Measurements from ENCODE around the gene HAL.

The HAL gene, protein sequence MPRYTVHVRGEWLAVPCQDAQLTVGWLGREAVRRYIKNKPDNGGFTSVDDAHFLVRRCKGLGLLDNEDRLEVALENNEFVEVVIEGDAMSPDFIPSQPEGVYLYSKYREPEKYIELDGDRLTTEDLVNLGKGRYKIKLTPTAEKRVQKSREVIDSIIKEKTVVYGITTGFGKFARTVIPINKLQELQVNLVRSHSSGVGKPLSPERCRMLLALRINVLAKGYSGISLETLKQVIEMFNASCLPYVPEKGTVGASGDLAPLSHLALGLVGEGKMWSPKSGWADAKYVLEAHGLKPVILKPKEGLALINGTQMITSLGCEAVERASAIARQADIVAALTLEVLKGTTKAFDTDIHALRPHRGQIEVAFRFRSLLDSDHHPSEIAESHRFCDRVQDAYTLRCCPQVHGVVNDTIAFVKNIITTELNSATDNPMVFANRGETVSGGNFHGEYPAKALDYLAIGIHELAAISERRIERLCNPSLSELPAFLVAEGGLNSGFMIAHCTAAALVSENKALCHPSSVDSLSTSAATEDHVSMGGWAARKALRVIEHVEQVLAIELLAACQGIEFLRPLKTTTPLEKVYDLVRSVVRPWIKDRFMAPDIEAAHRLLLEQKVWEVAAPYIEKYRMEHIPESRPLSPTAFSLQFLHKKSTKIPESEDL

GRCh38 chr12:95996034-95996658, at the start of gene HAL:
Gene HAL (minus strand): TSS chr12:95996344. CDS start chr12:95995910, 434 bp downstream.
- no peak for DNase-seq

DNA sequence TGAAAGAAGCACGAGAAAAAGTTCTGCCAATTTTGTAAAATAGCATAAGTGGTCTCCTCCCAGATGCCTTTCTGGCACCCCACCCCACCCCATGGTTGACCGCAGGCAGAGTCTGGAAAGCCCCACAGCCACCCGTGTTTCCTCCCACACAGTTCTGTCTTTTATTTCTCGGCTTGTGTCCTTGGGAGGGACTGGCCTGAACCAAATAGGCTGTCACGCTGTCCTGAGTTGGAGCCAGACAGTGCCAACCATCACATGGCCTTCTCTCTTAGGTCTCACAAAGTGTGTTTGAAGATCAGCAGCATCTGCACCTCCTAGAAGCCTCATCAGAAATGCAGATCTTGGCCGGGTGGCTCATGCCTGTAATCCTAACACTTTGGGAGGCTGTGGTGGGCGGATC, 49.4 kb upstream of the HAL start:
- no peak for DNase-seq

GRCh38 chr12:96044943-96045290, 48.8 kb upstream of the HAL start:
- no peak for DNase-seq

DNA sequence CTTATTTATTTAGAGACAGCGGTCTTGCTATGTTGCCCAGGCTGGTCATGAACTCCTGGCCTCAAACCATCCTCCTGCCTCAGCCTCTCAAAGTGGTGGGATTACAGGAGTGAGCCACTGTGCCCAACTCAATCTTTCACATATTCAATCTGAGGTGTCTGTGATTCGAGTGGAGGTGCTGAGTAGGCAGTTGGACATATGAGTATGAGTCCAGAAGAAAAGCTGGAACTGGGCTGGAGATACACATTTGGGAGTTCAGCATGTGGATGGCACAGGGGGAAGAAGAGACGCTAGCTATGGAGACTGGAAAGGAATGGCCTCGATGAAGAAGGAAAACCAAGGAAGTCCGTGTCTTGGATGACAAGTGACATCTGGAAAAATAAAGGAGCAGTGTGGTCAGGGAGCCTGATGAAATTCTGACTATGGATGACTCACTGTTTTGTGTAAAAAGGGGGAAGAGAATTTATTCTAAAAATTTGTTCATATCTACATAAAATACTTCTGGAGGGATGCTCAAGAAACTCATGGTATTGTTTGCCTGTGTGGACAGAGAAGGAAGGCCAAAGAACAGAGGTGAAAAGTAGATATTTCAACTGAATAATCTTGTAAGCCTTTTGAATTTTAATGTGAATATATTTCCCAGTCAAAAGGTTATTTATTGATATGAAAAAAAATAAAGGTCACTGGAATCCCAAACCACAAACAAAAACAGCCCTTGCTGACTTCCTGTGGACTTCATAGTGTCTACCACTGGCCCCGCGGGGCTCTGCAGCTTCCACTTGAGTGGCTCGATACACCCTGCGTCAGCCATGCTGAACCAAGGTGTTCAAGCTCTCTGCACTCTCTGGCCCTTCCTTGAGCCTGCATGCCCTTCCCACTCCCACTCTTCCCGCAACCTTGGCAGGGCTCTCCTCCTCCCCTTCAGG, 48.1 kb upstream of the HAL start:
- no peak for DNase-seq

DNA sequence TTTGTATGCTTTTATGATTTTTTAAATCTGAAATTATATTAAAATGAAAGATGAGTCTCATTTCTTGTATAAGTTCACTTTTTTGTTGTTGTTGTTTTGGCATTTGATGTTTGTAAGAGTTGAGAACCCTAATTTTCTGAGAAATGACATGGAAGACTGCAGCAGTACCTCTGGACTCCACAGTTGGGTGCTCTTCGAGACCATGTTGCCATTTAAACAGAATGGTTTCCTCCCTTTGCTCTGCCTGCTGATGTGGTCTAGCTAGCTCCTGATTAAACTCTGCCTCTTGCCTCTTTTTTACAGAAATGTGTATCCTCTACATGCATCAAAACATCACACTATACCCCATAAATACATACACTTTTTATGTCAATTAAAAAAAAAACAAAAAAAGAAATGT, 45.0 kb upstream of the HAL start:
- no peak for DNase-seq

DNA sequence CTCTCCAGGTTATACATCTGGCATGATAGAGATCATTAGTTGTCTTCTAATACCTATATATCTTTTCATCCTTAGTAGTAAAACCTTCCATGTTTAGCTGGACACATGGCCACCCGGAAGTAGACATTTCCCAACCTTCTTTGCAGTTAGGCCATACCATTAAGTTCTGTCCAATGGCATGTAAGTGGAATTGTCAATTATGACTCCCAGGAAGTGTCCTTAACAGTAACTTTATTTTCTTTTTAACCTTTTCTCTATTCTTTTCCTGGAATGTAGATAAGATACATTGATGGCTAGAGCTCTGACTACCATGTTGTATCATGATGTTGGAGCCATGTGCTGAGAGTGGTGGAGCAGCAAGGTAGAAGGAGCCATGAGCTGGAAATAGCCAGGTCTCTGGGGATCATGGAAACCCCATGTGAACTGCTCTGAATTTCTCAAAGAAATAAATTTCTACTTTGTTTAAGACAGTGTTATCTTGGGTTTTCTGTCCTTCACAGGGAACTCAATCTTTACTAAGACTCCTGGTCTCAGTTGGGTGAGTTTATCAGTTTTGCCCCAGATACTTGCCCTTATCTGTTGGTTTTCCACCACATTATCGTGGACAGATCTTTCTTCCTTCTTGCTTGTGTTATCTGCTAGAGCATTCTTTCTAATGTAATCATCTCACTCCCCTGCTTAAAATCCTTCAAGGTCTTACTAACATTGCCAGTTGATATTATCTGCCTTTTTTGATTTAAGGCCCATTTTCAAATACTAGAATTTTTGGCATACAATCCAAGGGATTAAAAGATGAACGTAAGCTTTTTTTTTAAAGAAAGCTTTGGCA, 44.4 kb upstream of the HAL start:
- DNase-seq: no peak

DNA sequence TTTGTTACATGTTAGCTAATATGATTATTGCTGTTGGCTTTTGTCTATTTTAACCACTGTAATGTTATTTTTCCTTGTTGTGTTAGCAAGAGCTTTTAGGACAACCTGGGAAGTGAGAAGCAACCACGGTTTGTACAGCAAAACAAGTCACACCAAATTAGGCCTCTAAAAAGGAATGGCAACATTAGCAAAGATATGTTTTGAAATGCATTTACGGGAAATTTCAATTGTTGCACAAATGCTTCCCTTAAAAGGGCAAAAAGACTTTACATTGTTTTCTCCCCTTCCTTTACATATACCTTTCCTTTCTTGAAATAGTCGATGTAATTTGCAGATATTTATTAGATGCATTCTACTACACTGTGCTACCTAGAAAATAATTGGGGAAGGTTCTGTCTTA, 43.4 kb upstream of the HAL start:
- DNase-seq: no peak

DNA sequence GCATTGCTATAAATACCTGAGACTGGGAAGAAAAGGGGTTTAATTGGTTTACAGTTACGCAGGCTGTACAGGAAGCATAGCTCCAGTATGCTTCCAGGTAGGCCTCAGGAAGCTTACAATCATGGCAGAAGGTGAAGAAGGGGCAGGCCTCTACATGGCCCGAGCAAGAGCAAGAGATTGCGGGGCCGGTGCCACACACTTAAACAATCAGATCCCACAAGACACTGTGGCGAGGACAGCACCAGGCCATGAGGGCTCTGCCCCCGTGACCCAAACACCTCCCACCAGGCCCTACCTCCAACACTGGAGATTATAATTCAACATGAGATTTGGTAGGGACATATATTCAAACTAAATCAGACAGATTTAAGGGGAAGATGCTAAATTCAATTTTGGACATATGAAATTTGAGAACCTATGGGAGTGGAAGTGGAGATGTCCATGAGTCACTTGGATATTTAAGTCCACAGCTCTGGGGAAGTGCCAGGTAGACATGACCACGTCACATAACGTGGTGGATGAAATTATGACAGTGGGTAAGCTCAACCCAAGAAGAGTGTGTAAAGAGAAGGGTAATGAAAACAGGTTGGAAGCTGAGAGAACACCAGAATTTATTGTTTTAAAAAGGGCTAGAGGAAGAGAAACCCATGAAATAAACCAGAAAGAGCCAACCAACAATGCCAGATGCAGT, 40.8 kb upstream of the HAL start:
- no peak for DNase-seq

GRCh38 chr12:96035283-96036236, 39.4 kb upstream of the HAL start, which contains the start of gene LTA4H:
Gene LTA4H (minus strand): TSS chr12:96035587. CDS start chr12:96035519, 68 bp downstream.
- peak; percentile 100 for DNase-seq

GRCh38 chr12:96034621-96035282, 38.6 kb upstream of the HAL start:
- peak; percentile 82 for DNase-seq

DNA sequence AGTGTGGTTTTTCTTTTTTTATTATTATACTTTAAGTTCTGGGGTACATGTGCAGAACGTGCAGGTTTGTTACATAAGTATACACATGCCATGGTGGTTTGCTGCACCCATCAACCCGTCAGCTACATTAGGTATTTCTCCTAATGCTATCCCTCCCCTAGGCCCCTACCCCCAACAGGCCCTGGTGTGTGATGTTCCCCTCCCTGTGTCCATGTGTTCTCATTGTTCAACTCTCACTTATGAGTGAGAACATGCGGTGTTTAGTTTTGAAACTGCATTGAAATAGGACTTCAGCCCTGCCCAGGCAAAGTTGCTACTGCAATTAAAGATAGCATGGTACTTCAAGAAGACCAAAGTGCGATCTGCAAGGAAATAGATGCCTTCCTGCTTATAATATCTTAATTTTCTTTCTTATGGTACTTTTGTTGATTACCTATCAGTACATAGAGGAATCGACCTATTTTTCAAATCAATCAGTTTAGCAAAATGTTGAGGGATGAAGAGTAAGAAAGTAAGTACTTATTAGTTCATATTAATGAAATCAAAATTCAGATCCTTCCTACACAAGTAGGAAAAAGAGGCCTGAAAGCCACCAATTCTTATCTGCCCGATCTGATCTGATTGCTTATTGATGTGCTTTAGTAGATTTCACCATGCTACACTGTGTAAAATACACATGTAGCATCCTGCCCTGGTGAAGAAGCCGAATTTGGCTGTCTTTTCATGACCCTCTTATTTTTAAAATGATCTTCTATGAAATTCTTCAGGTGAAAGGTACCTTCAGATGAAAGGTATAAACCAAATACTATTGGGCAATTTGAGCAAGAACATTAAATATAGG, 37.6 kb upstream of the HAL start:
- no peak for DNase-seq

DNA sequence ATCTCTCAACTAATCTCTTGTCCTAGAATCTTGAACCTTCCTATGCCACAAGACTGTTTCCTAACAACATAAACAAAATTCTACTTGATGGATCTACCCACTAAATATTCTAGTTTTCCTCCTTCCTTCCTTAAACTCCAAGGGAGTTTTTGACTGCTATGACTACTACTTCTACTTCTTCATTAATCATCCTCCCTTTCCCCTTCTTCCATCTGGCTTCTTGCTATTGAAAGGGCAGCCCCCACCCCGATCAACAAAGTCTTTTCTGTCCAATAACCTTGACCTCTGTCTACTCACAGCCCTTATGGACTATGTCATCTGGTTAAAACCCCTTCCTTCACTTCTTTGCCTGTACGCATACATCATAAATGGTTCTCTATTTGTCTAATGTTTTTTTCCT, 33.7 kb upstream of the HAL start:
- DNase-seq: no peak

DNA sequence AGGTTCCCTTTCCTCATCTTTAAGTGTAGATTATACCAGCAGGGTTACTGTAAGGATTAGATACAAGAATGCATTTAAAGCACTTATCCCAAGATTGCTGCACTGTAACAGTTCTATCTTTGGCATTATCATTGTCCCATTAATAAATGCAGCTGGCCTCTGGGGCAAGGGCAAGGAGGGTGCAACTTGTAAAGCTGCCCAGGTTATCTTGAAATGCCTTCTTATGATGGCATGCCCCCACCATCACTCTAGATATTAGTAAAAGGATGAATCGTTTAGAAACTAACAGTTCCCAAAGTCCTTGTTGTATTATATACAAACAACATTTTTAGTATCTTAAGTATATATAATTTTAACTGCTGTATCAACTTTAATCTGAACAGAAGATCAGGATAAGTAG, 32.4 kb upstream of the HAL start:
- DNase-seq: no peak

DNA sequence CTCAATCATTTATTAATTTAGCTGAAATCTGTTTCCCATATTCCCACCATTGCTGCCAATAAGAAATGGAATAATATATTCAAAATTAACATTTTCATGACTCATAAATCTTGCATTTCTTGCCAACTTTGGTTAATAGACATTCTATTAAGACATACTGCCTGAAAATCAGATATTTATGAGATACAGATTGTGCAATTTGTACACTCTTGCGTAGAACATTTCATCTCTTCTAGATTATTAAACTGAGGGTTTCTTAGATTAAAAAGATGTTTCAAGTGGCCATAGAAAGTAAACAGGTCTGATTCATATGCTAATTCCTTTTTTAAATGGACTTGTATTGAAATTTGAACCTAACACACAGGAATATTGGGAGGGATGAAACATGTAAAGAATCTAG, 30.2 kb upstream of the HAL start:
- no peak for DNase-seq

DNA sequence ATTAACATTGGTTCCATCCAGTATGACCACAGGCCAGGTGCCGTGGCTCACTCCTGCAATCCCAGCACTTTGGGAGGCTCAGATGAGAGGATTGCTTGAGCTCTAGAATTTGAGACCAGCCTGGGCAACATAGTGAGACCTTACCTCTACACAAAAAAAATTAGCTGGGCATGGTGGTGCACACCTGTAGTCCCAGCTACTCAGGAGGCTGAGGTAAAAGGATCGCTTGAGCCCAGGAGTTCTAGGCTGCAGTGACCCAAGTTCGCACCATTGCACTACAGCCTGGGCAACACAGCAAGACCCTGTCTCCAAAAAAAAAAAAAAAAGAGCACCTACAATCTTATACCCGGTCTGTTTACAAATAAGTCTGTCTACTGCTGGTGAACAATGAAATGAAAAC, 29.4 kb upstream of the HAL start:
- no peak for DNase-seq

- DNase-seq: no peak
Observed at GRCh38 chr12:96020314-96021003, 24.3 kb upstream of the HAL start.

DNA sequence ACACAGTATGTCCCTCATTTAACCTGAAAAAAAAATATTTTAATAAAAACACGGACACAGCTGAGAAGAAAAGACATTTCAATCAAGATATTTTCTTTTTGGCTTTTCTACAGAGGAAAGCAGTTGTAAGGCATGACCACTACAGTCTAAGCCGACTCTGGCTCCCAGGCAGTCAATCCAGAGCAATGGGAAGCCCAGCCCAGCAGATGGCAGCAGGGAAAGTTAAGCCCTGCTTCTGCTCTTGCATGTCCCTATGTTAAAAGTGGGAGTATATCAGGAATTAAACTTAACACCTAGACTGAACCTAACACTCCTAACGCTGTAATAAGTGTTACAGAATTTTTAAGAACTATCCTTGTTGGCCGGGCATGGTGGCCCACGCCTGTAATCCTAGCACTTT, 19.5 kb upstream of the HAL start:
- DNase-seq: peak; percentile 75
